Measurements from ENCODE around the gene ZSWIM1. TPM values are rescaled to one million over a fixed set of nuclear protein-coding genes. Genes with fewer than 3 reads are reported as not detected.
A peak's percentile ranks its signal among the peaks of the same experiment; 100 is the strongest.

Gene ZSWIM1
- total RNA-seq, 1 donor from 2014 or later: 12.6 TPM

DNA sequence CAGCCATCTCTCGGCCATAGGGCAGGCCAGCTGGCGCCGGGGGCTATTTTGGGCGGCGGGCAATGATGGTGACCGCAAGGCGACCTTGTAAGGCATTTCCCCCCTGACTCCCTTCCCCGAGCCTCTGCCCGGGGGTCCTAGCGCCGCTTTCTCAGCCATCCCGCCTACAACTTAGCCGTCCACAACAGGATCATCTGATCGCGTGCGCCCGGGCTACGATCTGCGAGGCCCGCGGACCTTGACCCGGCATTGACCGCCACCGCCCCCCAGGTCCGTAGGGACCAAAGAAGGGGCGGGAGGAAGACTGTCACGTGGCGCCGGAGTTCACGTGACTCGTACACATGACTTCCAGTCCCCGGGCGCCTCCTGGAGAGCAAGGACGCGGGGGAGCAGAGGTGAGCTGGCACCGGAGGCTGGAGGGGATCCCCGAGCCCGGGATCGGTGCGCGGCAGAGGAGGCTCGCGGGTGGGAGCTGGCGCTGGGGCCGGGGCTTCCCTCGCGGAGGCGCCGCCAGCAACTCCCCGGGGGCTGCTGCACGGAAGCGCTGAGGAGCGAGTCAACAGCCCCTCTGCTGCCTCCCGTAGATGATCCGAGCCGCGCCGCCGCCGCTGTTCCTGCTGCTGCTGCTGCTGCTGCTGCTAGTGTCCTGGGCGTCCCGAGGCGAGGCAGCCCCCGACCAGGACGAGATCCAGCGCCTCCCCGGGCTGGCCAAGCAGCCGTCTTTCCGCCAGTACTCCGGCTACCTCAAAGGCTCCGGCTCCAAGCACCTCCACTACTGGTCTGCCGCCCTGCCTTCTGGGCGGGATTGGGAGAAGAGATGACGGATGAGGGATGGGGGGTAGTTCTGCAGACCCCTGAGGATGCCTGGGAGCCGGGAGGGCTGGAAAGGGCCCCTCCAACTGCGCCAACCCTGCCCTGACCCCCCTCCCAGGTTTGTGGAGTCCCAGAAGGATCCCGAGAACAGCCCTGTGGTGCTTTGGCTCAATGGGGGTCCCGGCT lies 10.3 kb downstream of the ZSWIM1 start, which contains the start of the genes CTSA and NEURL2:
CTSA (plus strand) TSS at position 351 of the 999 bp plus-strand sequence; CDS start at position 585, 234 bp downstream.
NEURL2 (minus strand) TSS at position 224 of the 999 bp plus-strand sequence; CDS start at position 7, 217 bp downstream.
- H3K4me3 Mint-ChIP-seq (ENCODE audit: unreplicated experiment): peak within 1 kb of the TSS; percentile 90
- peaks cover 8% of the 10 kb centered on the region for H3K36me3 Mint-ChIP-seq (ENCODE audit: low read depth, unreplicated experiment)
- no peak within 1 kb of the TSS for H3K27ac Mint-ChIP-seq (ENCODE audit: unreplicated experiment)
- DNase-seq (ENCODE audit: low spot score): peak; percentile 79
- peaks cover 8% of the 10 kb centered on the region for H3K4me1 Mint-ChIP-seq (ENCODE audit: unreplicated experiment)
- TF ChIP-seq, protein P1, sequence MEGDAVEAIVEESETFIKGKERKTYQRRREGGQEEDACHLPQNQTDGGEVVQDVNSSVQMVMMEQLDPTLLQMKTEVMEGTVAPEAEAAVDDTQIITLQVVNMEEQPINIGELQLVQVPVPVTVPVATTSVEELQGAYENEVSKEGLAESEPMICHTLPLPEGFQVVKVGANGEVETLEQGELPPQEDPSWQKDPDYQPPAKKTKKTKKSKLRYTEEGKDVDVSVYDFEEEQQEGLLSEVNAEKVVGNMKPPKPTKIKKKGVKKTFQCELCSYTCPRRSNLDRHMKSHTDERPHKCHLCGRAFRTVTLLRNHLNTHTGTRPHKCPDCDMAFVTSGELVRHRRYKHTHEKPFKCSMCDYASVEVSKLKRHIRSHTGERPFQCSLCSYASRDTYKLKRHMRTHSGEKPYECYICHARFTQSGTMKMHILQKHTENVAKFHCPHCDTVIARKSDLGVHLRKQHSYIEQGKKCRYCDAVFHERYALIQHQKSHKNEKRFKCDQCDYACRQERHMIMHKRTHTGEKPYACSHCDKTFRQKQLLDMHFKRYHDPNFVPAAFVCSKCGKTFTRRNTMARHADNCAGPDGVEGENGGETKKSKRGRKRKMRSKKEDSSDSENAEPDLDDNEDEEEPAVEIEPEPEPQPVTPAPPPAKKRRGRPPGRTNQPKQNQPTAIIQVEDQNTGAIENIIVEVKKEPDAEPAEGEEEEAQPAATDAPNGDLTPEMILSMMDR (IDR thresholded peaks at IDR 0.05; ENCODE audit: unreplicated experiment): no peak
- H3K27me3 Mint-ChIP-seq (ENCODE audit: unreplicated experiment): peaks cover 15% of the 10 kb centered on the region
- H3K9me3 Mint-ChIP-seq (ENCODE audit: unreplicated experiment): no peaks in the 10 kb centered on the region

DNA sequence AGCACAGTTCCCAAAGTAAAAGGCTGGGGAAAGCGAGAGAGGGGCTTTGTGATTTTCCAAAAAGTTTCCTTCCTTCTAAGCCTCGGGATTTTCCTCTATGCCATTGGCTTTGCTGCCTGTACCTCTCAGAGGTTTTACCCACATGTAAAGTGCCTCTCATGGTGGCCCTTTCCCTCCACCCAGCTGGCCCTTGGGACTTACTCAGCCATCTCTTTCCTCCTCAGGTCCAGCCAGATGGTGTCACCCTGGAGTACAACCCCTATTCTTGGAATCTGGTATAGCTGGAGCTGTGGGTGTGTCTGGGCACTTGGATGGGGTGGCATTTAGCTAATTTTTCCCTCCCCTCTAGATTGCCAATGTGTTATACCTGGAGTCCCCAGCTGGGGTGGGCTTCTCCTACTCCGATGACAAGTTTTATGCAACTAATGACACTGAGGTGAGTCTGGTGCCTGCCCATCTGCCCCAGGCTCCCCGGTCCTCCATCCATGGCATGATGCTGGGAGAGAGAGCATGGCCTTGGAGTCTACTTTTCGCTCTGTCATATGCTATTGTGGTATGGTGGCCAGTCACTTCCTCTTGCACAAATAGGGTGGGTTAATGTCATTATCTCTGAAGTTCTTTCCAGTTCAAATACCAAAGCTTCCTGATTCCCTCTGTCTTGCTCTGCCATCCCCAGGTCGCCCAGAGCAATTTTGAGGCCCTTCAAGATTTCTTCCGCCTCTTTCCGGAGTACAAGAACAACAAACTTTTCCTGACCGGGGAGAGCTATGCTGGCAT lies 11.2 kb downstream of the ZSWIM1 start:
- H3K4me1 Mint-ChIP-seq (ENCODE audit: unreplicated experiment): peaks cover 8% of the 10 kb centered on the region
- peaks cover 15% of the 10 kb centered on the region for H3K27me3 Mint-ChIP-seq (ENCODE audit: unreplicated experiment)
- H3K27ac Mint-ChIP-seq (ENCODE audit: unreplicated experiment): no peak overlapping the region
- H3K9me3 Mint-ChIP-seq (ENCODE audit: unreplicated experiment): no peaks in the 10 kb centered on the region
- peaks cover 8% of the 10 kb centered on the region for H3K36me3 Mint-ChIP-seq (ENCODE audit: low read depth, unreplicated experiment)
- DNase-seq (ENCODE audit: low spot score): no peak
- peak overlapping the region; percentile 77 for H3K4me3 Mint-ChIP-seq (ENCODE audit: unreplicated experiment)
- TF ChIP-seq, protein P1 (IDR thresholded peaks at IDR 0.05; ENCODE audit: unreplicated experiment): no peak

DNA sequence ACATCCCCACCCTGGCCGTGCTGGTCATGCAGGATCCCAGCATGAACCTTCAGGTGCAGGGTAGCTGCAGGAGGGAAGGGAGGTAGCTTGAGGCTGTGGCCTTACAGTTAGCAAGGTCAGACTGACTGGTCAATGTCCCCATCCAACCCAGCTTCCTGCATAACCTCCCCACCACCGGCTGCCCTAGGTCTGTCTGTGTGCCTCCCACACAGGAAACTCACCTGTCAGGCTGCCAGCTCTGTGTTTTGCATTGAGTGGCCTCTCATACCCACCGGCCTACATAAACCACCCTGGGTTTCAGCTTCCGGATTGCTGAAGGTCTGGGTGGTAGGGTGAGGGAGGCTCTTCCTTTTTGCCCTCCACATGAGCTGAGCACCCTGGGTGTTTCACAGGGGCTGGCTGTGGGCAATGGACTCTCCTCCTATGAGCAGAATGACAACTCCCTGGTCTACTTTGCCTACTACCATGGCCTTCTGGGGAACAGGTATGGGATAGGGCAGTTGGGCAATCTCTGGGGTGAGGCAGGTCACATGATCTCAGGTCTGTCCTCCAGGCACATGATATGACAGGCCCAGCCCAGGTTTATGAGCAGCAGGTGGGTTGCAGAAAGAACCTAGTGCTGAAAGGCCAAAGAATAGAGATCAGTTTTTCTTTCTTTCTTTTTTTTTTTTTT lies 11.9 kb downstream of the ZSWIM1 start:
- Mint-ChIP-seq H3K4me3 (ENCODE audit: unreplicated experiment) (peak overlapping the region; percentile 77), H3K4me1 (ENCODE audit: unreplicated experiment) (peaks cover 8% of the 10 kb centered on the region), H3K27ac (ENCODE audit: unreplicated experiment) (no peak overlapping the region), H3K36me3 (ENCODE audit: low read depth, unreplicated experiment) (peaks cover 14% of the 10 kb centered on the region), H3K9me3 (ENCODE audit: unreplicated experiment) (no peaks in the 10 kb centered on the region), H3K27me3 (ENCODE audit: unreplicated experiment) (peaks cover 15% of the 10 kb centered on the region)
- TF ChIP-seq, protein P1 (IDR thresholded peaks at IDR 0.05; ENCODE audit: unreplicated experiment): no peak
- no peak for DNase-seq (ENCODE audit: low spot score)

DNA sequence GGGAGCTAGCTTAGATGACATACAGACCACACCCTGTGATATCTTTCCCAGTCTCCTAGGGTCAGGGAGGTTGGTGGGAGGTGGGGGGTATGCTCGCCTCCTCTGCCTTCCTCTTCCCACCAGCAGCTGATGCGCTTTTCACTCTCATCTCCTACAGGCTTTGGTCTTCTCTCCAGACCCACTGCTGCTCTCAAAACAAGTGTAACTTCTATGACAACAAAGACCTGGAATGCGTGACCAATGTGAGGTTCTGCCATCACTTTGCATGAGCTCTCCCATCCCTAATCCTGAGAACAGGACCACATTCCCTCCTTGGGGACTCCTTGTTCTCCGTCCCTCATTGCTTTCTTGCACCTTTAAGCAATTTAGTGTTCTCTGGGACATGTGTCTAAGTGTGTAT lies 12.8 kb downstream of the ZSWIM1 start:
- TF ChIP-seq, protein P1 (IDR thresholded peaks at IDR 0.05; ENCODE audit: unreplicated experiment): no peak
- peaks cover 16% of the 10 kb centered on the region for H3K36me3 Mint-ChIP-seq (ENCODE audit: low read depth, unreplicated experiment)

More for the DNA sequence above, 12.8 kb downstream of the ZSWIM1 start:
- Mint-ChIP-seq H3K4me1 (ENCODE audit: unreplicated experiment) (peaks cover 8% of the 10 kb centered on the region), H3K27ac (ENCODE audit: unreplicated experiment) (no peak overlapping the region), H3K27me3 (ENCODE audit: unreplicated experiment) (peaks cover 17% of the 10 kb centered on the region), H3K4me3 (ENCODE audit: unreplicated experiment) (peak overlapping the region; percentile 11), H3K9me3 (ENCODE audit: unreplicated experiment) (no peaks in the 10 kb centered on the region)
- no peak for DNase-seq (ENCODE audit: low spot score)
